GM12878 (cell line): Measurements from ENCODE around the gene GMPR2. TPM values are rescaled to one million over a fixed set of nuclear protein-coding genes. Genes with fewer than 3 reads are reported as not detected.
A peak's percentile ranks its signal among the peaks of the same experiment; 100 is the strongest.

ENCODE experiments used
- ATAC-seq: fragments of 200-7000 bp; cut with Tn5 transposase; 3 replicates; pipeline ENCODE4 v1.9.1; 2020; ENCODE audit warnings: mild to moderate bottlenecking, moderate library complexity
- BruUV-seq: library from RNA; stranded (reverse); fragments of 400-500 nt; replicated peaks from 2 replicates; lab custom pipeline; 2021; lab: Mats Ljungman, UMichigan
- CTCF ChIA-PET: fragments of 300-600 bp; sonication (Branson Sonifier 250); formaldehyde crosslinking; extraction: SDS; loops from one replicate; lab custom pipeline; 2021; ENCODE audit warnings: inconsistent platforms; lab: Yijun Ruan, JAX
- POLR2A ChIA-PET: fragments of 350-600 bp; formaldehyde crosslinking; extraction: SDS; loops from one replicate; lab custom pipeline; 2021; ENCODE audit warnings: inconsistent platforms; lab: Charles Lee
- RAD21 ChIA-PET: fragments of 300-600 bp; sonication (Branson Sonifier 250); formaldehyde crosslinking; loops from one replicate; lab custom pipeline; 2023; ENCODE audit warnings: antibody characterized with exemption; ENCODE audit not compliant: unreplicated experiment; lab: Charles Lee
- SMC1A ChIA-PET: fragments of 300-600 bp; sonication (Branson Sonifier 250); formaldehyde crosslinking; loops from one replicate; lab custom pipeline; 2023; ENCODE audit not compliant: unreplicated experiment, uncharacterized antibody; lab: Charles Lee
- DNase-seq: peaks from one replicate; pipeline ENCODE4 v3.0.0-alpha.2; 2011; ENCODE audit warnings: low read depth, low spot score
- FAIRE-seq: peaks from 3 replicates; lab custom pipeline; 2011; peaks lifted over from hg19 to GRCh38; lab: Jason Lieb, UNC
- H2AFZ ChIP-seq: 2 replicates; pipeline ENCODE4 v1.6.0; 2011; ENCODE audit warnings: low read depth, low read length, control low read depth; ENCODE audit not compliant: control insufficient read depth
- H3K27ac ChIP-seq: 2 replicates; pipeline ENCODE4 v1.5.1; 2011; ENCODE audit warnings: control low read depth; ENCODE audit not compliant: control insufficient read depth, insufficient read depth
- H3K27me3 ChIP-seq, 2 experiments: replicated peaks in 1 of 2; 2 replicates each; pipeline versions ENCODE4 v1.6.0 to v1.6.1; 2011; ENCODE audit warnings: low read length in 1 of 2; ENCODE audit not compliant: control insufficient read depth in 2 of 2, insufficient read depth in 2 of 2
- H3K36me3 ChIP-seq, 2 experiments: 2 replicates each; pipeline ENCODE4 v1.5.1; 2011; ENCODE audit warnings: low read length in 1 of 2; ENCODE audit not compliant: control insufficient read depth in 2 of 2, insufficient read depth in 2 of 2
- H3K4me1 ChIP-seq: 2 replicates; pipeline ENCODE4 v1.6.1; 2011; ENCODE audit warnings: mild to moderate bottlenecking, low read length, moderate library complexity, mixed read lengths; ENCODE audit not compliant: control insufficient read depth, insufficient read depth
- H3K4me2 ChIP-seq: 2 replicates; pipeline ENCODE4 v1.6.0; 2011; ENCODE audit warnings: control low read depth; ENCODE audit not compliant: control insufficient read depth, insufficient read depth
- H3K4me3 ChIP-seq: fragments of 200-600 bp; sonication (generic); 2 replicates; pipeline ENCODE4 v1.5.1; 2016
- H3K79me2 ChIP-seq: 2 replicates; pipeline ENCODE4 v1.6.0; 2011; ENCODE audit warnings: low read length; ENCODE audit not compliant: control insufficient read depth, insufficient read depth
- H3K9ac ChIP-seq: 2 replicates; pipeline ENCODE4 v1.8.0; 2011; ENCODE audit warnings: low read length, control low read depth, mixed read lengths; ENCODE audit not compliant: control insufficient read depth, insufficient read depth
- H3K9me3 ChIP-seq: replicated peaks from 3 replicates; pipeline ENCODE4 v1.5.1; 2011; ENCODE audit warnings: mild to moderate bottlenecking, low read length; ENCODE audit not compliant: control insufficient read depth, insufficient read depth
- H4K20me1 ChIP-seq: 2 replicates; pipeline ENCODE4 v1.6.0; 2011; ENCODE audit not compliant: control insufficient read depth, insufficient read depth
- BCL3 ChIP-seq: IDR thresholded peaks from 2 replicates; pipeline ENCODE4 v1.6.1; 2011; ENCODE audit warnings: borderline replicate concordance, low read depth, mild to moderate bottlenecking, moderate library complexity, low read length; ENCODE audit not compliant: insufficient read depth, poor library complexity, severe bottlenecking
- CTCF ChIP-seq, 3 experiments: IDR thresholded peaks in 2 of 3; conservative IDR thresholded peaks in 1 of 3; 2 replicates each; pipeline ENCODE4 v1.5.1; 2011; ENCODE audit warnings: low read depth in 3 of 3, low read length in 3 of 3, mild to moderate bottlenecking in 3 of 3, control low read depth in 2 of 3, moderate library complexity in 2 of 3, inconsistent platforms in 1 of 3, mixed read lengths in 1 of 3; ENCODE audit not compliant: control insufficient read depth in 2 of 3, insufficient read depth in 1 of 3; ENCODE audit errors: extremely low read depth in 1 of 3
- ETV6 ChIP-seq, 2 experiments: fragments of 450-650 bp in 1 of 2; IDR thresholded peaks in 1 of 2; conservative IDR thresholded peaks in 1 of 2; 2 replicates each; pipeline ENCODE4 v1.6.1; 2014; ENCODE audit warnings: antibody characterized with exemption in 1 of 2, borderline replicate concordance in 1 of 2, low read depth in 1 of 2, mild to moderate bottlenecking in 1 of 2, moderate library complexity in 1 of 2
- HDAC2 ChIP-seq: fragments of 200-600 bp; sonication (generic); IDR thresholded peaks from 2 replicates; pipeline ENCODE4 v1.6.1; 2017
- RELB ChIP-seq: fragments of 450-650 bp; IDR thresholded peaks from 2 replicates; pipeline ENCODE4 v1.6.1; 2017; ENCODE audit warnings: low read depth, mild to moderate bottlenecking, moderate library complexity
- RFX5 ChIP-seq: IDR thresholded peaks from 2 replicates; pipeline ENCODE4 v1.6.1; 2011; ENCODE audit warnings: low read depth, low read length, improper control_type of control experiment
- SRF ChIP-seq, 2 experiments: IDR thresholded peaks; 2 replicates each; pipeline ENCODE4 v1.6.1; 2011; ENCODE audit warnings: low read depth in 2 of 2, low read length in 2 of 2, mild to moderate bottlenecking in 1 of 2, moderate library complexity in 1 of 2
- TCF7 ChIP-seq: IDR thresholded peaks from 2 replicates; pipeline ENCODE4 v1.6.1; 2014; ENCODE audit warnings: antibody characterized with exemption, borderline replicate concordance
- YY1 ChIP-seq: IDR thresholded peaks from 2 replicates; pipeline ENCODE4 v1.6.1; 2011; ENCODE audit warnings: low read depth, mild to moderate bottlenecking, low read length
- WGBS: methylation state at CpG from one replicate; pipeline ENCODE4 v1.1.6; 2016; ENCODE audit warnings: low lambda C conversion rate; ENCODE audit not compliant: insufficient replicate concordance, insufficient coverage; ENCODE audit errors: missing lambda C conversion rate; 5-methylcytosine and 5-hydroxymethylcytosine counted together
- in situ Hi-C: fragments of 300-500 bp; cut with MboI; formaldehyde crosslinking; loops from 9 replicates; pipeline ENCODE4 v1.14.3; 2018; ENCODE audit warnings: mixed read lengths
- intact Hi-C: fragments of 100-400 bp; cut with micrococcal nuclease; formaldehyde crosslinking; loops from one replicate; pipeline ENCODE4 v1.14.2; 2022; ENCODE audit not compliant: unreplicated experiment
- polyA plus RNA-seq, 11 experiments: library from polyadenylated mRNA; depleted of rRNA in 4 of 11; unstranded in 6 of 11; stranded (reverse) in 5 of 11; fragments of >200 nt; fragmentation: Nextera tagmentation in 4 of 11; fragmentation: Illumina TruSeq in 1 of 11; extraction: Ambion mirVana in 4 of 11; extraction: Trizol in 1 of 11; gene quantifications; 1 replicate in 1 of 11; 2 replicates in 10 of 11; pipeline versions ENCODE4 v1.2.1 to v1.2.3, GENCODE V29; 2011 to 2016; ENCODE audit warnings: inconsistent platforms in 2 of 11, missing spikeins in 2 of 11, low read depth in 1 of 11
- total RNA-seq, 4 experiments: library from RNA; depleted of rRNA in 3 of 4; stranded (reverse); fragments of >200 nt in 3 of 4; fragmentation: Illumina TruSeq in 1 of 4; extraction: Trizol in 1 of 4; gene quantifications; 2 replicates each; pipeline versions ENCODE4 v1.2.1 to v1.2.3, GENCODE V29; 2013 to 2021

The GMPR2 gene
- total and polyA plus RNA-seq, 10 of the 15 experiments (the other 5 are each of a cell fraction or from before 2014, with no cell fraction given): 55.1 to 80.3 (median 61.5) TPM

GRCh38 chr14:24187539-24187915 lies 45.2 kb upstream of the GMPR2 start:
- FAIRE-seq: no peak
- Histone ChIP-seq H3K4me3 (peak overlapping the region; percentile 79), H3K4me2 (peak overlapping the region; percentile 78), H3K9me3 (no peaks in the 10 kb centered on the region), H2AFZ (no peak overlapping the region), H3K27me3 (no peaks in the 10 kb centered on the region), H3K36me3 (peaks cover 15 to 24% of the 10 kb centered on the region in 2 experiments), H3K4me1 (0 out of 2 replicates have a peak, but pooled peaks cover 4% of the 10 kb centered on the region), H3K9ac (peak overlapping the region; percentile 69), H3K27ac (no peak overlapping the region), H4K20me1 (no peaks in the 10 kb centered on the region), H3K79me2 (peaks cover 20% of the 10 kb centered on the region)
- intact Hi-C loops (no loop called here), in situ Hi-C loops (no loop called here)
- SMC1A ChIA-PET: interaction anchor here (1.6 kb wide), 1 partner anchor 84 kb away, joined by 3 read pairs; the partner anchor contains the start of gene RABGGTA
- 55% methylated on average over 2 of the region's 2 CpGs for WGBS
- ATAC-seq: no peak
- DNase-seq: no peak
- POLR2A ChIA-PET: interaction anchor here (1.0 to 3.0 kb wide), 4 partner anchors 8 to 55 kb away, joined by 3 to 28 read pairs (median 13); partner anchors contain the start of genes CHMP4A, IRF9, TINF2 and TM9SF1
- BruUV-seq: no TSS peak
- CTCF ChIA-PET: interaction anchor here (0.8 to 2.0 kb wide), 4 partner anchors 26 to 121 kb away, joined by 3 to 9 read pairs (median 3); partner anchors contain the start of genes CHMP4A, CIDEB and IRF9
- TF ChIP-seq ETV6 (conservative IDR thresholded peaks at IDR 0.05 in 1 of 2, IDR thresholded peaks at IDR 0.05 in 1 of 2; ENCODE audit: borderline replicate concordance in 1 of 2, low read depth in 1 of 2) (no peak), RELB (no peak), HDAC2 (no peak), CTCF (IDR thresholded peaks at IDR 0.05 in 2 of 3, conservative IDR thresholded peaks at IDR 0.05 in 1 of 3; ENCODE audit: control insufficient read depth in 2 of 3, extremely low read depth in 1 of 3, insufficient read depth in 1 of 3, low read depth in 3 of 3, low read length in 3 of 3) (no peak), TCF7 (no peak), BCL3 (no peak), RFX5 (no peak), SRF (IDR thresholded peaks at IDR 0.05; ENCODE audit: low read depth in 2 of 2, low read length in 2 of 2) (no peak), YY1 (no peak)
- RAD21 ChIA-PET: interaction anchor here (1.1 to 2.8 kb wide), 3 partner anchors 27 to 110 kb away, joined by 3 to 13 read pairs (median 9); partner anchors contain the start of gene IRF9
